Activated CD4-positive, CD25-positive, alpha-beta regulatory T cell treated with anti-CD3 and anti-CD28 coated beads, Interleukin-2, amount 50 U/mL, for 24 hours (primary cell): ENCODE data around the gene CYP4Z1.
"Not testable (repeated sequence)": the region's sequence is repeated elsewhere in the genome, so short reads cannot be mapped to it uniquely, and the experiment has no call there.

ENCODE experiments used
- ATAC-seq, 2 donors: fragments of 150-1000 bp; cut with Tn5 transposase; one replicate each; pipeline ENCODE4 v1.10.0; 2021; ENCODE audit warnings: mild to moderate bottlenecking in 1 of 2, moderate library complexity in 1 of 2

CYP4Z1 gene

DNA sequence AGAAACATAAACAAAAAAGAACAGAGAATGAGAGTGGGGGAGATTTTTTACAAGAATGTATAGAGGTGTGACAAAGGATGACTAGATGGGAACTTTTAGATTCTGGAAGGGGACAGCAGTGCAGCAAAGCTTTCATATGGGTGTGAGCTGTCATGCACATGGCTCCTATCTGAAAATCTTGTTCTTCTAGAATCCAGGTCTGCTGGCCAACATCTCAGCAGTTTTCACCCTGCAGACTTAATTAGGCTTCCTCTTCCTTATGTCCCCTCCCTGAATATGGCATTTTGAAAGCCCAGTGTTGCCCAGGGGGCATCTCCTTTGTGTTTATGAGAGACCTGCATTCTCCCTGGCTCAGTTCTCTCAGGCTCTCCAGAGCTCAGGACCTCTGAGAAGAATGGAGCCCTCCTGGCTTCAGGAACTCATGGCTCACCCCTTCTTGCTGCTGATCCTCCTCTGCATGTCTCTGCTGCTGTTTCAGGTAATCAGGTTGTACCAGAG lies at the start of gene CYP4Z1:
Gene CYP4Z1 (plus strand): TSS at position 135 of the 498 bp plus-strand sequence. CDS start 260 bp downstream, at position 395.
- no peak for ATAC-seq

GRCh38 chr1:47021070-47021469 lies 46.0 kb upstream of the CYP4Z1 start:
- ATAC-seq, result no peak

- ATAC-seq, result no peak
Measured at GRCh38 chr1:47023268-47024140, 43.5 kb upstream of the CYP4Z1 start, which contains the start of gene CYP4X1. TSS of gene CYP4X1 (plus strand) at chr1:47023669. CDS start at chr1:47023818, 149 bp downstream.

DNA sequence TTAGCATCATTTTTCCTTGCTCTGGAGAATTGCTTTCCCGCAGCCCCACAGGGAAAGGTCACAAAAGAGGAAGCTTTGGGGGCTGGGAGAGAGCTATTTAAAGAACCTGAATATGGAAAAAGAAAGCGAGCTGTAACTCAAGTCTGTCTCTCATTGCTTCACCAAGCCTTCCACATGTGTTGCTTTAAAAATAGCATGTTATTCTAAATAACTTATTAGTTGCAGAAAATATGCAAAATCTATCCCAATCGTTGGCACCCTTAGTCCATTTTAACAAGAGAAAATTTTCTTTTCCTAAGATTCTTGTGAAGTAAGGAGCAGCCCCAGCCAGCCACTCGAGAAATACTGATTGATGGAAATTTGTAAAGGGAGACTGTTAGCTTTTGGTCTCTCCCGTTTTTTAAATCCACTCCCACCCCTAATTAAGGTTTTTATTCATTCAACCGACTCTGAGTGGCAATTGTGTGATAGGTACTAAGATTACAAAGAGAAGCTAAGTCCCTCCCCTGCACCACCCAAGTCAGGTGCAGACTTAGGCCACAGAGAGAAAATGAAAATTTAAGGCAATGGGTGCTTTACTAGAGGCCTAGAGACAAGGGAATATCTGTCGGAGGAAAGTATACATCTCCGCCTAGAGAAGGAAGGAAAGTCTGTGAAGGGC lies 42.8 kb upstream of the CYP4Z1 start:
- no peak for ATAC-seq

DNA sequence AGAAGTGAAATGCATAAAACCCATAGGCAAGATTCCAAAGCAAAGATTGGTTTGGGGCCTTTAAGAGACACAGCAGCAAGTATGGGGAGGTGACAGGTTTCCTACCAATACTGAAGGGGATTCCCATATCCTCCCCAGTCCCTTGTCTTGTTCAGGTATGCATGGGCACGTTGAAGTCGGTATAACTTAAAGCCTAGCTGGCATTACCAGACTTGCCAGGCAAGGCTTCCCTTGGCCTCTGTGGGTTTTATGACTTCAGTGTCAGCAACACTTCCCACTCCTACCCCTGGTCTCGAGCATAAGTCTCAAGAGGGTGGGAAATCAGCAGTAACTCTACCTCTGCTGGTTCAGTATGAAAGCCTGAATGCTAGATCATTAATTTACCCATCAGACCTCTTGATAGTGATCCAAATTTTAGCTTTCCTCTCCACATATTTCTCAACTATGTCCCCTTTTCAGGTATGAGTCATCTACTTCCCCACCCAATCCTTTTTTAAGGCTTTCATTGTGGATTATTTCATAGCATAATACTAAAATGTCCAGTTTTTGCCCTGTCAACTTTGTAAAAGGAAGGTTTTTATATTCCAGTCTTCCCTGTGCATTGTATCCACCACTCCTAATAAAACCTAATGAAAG lies 36.7 kb upstream of the CYP4Z1 start:
- no peak for ATAC-seq

- ATAC-seq, result no peak
Measured at GRCh38 chr1:47031059-47031458, 36.0 kb upstream of the CYP4Z1 start.

GRCh38 chr1:47031585-47031984 lies 35.4 kb upstream of the CYP4Z1 start:
- no peak for ATAC-seq

DNA sequence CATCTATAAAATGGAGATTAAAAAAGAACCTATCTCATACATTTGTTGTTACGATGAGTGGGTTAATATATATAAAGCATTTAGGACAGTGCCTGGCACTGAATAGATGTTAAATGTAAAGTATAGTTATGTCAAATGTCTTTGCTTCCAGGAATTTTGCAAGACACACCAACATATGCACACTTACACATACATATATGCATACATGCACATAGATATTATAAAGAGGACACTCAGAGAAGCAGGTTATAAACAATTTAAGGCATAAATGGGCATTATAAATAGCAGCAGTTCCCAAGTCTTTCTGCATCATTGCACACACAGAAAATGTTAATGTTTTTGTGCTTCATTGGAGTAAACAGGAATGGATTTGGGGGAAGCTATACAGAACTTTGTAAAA lies 30.3 kb upstream of the CYP4Z1 start:
- ATAC-seq, result no peak

GRCh38 chr1:47059376-47059775 lies 7.7 kb upstream of the CYP4Z1 start:
- no peak for ATAC-seq

DNA sequence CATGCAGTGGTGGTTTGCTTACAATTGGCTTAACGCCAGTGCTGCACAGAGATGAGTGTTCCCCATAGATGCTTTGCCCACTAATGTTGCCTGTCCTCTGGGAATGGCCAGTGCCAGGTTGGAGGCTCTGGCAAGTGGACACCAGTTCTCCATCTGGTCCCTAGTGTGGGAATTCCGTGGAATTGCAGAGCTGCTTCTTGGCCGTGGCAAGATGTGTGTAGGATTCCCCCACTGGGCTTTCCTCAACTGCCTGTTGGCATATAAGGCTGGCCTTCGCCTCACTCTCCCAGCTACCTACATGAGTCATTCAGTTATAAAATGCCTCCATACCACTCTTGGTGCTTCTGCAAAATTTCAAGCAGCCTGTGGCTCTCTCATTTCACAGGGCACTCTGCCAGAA lies 2.0 kb downstream of the CYP4Z1 start:
- ATAC-seq, result not testable (repeated sequence)

DNA sequence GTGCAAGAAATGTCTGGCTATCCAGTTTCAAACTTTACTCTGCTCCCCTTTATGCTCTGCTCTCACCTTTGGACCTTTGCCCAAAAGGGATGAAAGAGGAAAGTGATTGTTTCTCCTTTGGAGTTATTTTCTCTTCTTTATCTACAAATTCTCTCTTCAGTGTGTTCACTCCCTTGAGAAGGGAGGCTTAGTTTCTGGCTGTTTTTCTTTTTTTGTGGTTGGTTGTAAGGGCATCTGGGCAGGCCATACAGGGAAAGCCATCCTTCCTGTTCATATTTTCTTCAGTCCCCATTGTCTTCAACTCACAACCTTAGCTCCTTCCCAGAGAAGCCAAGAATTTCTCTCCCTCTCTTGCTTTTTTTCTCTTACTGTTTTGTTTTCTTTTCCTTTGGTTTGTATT lies 2.5 kb downstream of the CYP4Z1 start:
- not testable (repeated sequence) for ATAC-seq

- ATAC-seq, result not testable (repeated sequence)
Measured at GRCh38 chr1:47089356-47089755, 22.3 kb downstream of the CYP4Z1 start.

GRCh38 chr1:47091476-47091875 lies 24.4 kb downstream of the CYP4Z1 start:
- ATAC-seq, result not testable (repeated sequence)

- ATAC-seq, result no peak
Measured at GRCh38 chr1:47104816-47105215, 37.8 kb downstream of the CYP4Z1 start.

DNA sequence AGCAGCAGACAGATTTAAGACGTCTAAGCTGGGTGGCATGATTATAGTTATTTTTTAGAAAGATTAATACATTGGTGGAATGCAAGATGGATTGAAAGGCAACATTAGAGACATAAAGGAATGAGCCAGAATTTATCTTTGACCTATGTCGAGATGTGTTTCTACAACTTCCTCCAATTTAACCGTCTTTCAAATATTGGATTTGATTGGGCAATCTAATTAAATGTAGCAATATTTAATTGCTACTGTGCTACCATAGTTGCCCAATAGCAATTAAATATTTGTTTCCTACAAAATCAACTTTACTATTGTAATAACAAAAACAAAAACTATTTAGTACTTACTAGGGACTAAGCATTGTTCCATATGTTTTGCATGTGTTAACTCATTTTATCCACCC lies 39.8 kb downstream of the CYP4Z1 start:
- no peak for ATAC-seq

DNA sequence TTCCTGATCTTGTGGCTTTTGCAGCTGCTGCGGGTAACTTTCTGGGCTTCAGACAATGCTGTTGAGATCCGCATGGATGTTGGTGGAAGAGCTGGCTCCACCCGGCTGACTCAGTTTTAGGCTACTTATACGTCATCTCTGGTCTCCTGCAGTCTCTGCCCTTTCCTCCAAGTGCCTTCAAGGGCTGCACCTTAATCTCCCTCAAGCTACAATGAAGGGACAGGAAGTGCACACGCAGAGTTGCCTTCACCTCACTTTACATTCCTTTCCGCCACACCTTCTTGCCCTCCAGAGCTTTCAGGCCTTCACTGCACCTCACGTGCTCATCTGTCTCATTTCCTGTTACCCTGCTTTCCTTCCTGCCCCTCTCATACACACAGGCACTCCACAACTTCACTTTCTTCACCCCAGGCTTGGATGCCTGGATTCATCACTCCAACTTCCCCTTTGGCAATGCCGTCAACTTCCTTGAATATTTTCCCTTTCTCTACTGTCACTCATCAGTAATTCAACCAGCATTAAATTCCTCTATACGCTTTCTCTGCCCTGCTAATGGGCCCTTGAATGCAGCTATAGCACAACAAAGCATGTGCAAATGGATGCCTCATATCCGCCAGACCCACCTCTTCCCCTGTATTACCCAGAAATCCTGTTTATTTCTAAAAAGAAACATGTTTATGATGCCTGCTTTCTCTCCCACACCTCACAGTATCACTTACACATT lies 41.0 kb downstream of the CYP4Z1 start:
- not testable (repeated sequence) for ATAC-seq

- not testable (repeated sequence) for ATAC-seq
Measured at GRCh38 chr1:47109482-47109881, 42.5 kb downstream of the CYP4Z1 start.

- ATAC-seq, result no peak
Measured at GRCh38 chr1:47113178-47113577, 46.1 kb downstream of the CYP4Z1 start.

GRCh38 chr1:47121039-47121438 lies 54.0 kb downstream of the CYP4Z1 start:
- not testable (repeated sequence) for ATAC-seq

DNA sequence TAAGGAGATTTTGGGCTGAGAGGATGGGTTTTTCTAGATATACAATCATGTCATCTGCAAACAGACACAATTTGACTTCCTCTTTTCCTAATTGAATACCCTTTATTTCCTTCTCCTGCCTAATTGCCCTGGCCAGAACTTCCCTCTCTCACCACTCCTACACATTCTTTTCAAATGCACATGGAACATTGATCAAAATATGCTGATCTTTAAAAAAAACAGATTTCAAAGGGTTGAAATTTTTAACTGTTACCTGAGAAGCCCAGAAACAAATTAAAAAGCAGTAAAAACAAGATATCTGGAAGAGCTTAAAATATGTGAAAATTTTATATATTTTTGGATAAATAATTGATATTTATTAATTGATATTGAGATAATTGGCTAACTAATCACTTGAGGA lies 57.8 kb downstream of the CYP4Z1 start:
- not testable (repeated sequence) for ATAC-seq

DNA sequence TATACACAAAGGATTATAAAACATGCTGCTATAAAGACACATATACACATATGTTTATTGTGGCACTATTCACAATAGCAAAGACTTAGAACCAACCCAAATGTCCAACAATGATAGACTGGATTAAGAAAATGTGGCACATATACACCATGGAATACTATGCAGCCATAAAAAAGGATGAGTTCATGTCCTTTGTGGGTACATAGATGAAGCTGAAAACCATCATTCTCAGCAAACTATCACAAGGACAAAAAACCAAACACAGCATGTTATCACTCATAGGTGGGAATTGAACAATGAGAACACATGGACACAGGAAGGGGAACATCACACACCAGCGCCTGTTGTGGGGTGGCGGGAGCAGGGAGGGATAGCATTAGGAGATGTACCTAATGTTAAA lies 60.0 kb downstream of the CYP4Z1 start:
- ATAC-seq, result not testable (repeated sequence)

DNA sequence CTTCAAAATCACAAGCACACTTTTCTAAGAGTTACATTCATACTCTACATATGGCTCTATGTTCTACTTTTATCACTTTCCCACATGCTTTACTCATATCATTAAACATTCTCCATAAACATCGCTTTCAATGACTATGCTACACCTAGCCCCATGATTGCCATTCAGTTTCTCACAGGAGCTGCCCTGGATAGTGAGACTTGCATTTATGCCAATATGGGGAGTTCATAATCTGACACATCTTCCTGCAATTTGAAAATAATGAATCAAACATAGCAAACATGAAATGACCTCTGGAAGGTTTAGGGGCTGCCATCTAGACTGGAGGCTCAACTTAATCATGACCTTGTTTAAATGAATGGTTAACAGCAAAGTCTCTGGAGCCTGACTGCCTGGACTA lies 61.2 kb downstream of the CYP4Z1 start:
- ATAC-seq, result no peak
